Esophagus squamous epithelium (tissue), 5 donors: ENCODE data around the gene KRTAP10-10. TPM values are rescaled to one million over a fixed set of nuclear protein-coding genes. Genes with fewer than 3 reads are reported as not detected.
"Not testable (repeated sequence)": the region's sequence is repeated elsewhere in the genome, so short reads cannot be mapped to it uniquely, and the experiment has no call there.

ENCODE experiments used
- DNase-seq: peaks from one replicate; lab custom pipeline; 2025; lab: John Stamatoyannopoulos, UW
- H3K27ac ChIP-seq, 4 donors: fragments of 200-600 bp; sonication (generic); one replicate each; pipeline ENCODE4 v1.5.1; 2016 to 2019; ENCODE audit warnings: mild to moderate bottlenecking in 1 of 4
- H3K27me3 ChIP-seq, 4 donors: fragments of 200-600 bp; sonication (generic); 1 replicate in 3 of 4; 2 replicates in 1 of 4; pipeline versions ENCODE4 v1.5.1 to v1.6.0; 2017 to 2021; ENCODE audit warnings: antibody characterized with exemption in 1 of 4
- H3K36me3 ChIP-seq, 3 donors: fragments of 200-600 bp; sonication (generic); one replicate each; pipeline ENCODE4 v1.5.1; 2016 to 2019
- H3K4me1 ChIP-seq, 3 donors: fragments of 200-600 bp; sonication (generic); one replicate each; pipeline ENCODE4 v1.5.1; 2017 to 2019
- H3K4me3 ChIP-seq, 4 donors: fragments of 200-600 bp; sonication (generic); 1 replicate in 3 of 4; 2 replicates in 1 of 4; pipeline ENCODE4 v1.5.1; 2016 to 2019; ENCODE audit warnings: mild to moderate bottlenecking in 2 of 4, moderate library complexity in 1 of 4
- H3K9me3 ChIP-seq, 3 donors: fragments of 200-600 bp; sonication (generic); one replicate each; pipeline ENCODE4 v1.5.1; 2016 to 2019
- POLR2A ChIP-seq, 4 donors: fragments of 450-650 bp; IDR thresholded peaks; one replicate each; pipeline ENCODE4 v1.6.1; 2017; ENCODE audit warnings: antibody characterized with exemption in 4 of 4, mild to moderate bottlenecking in 4 of 4, moderate library complexity in 3 of 4
- WGBS, 2 donors: methylation state at CpG; one replicate each; pipeline ENCODE4 v1.1.5; 2018; 5-methylcytosine and 5-hydroxymethylcytosine counted together
- intact Hi-C: fragments of 100-400 bp; cut with DNase I; formaldehyde crosslinking; loops from one replicate; pipeline ENCODE4 v1.15.0; 2022
- total RNA-seq, 4 donors: library from RNA; depleted of rRNA; stranded (reverse); fragments of >200 nt; gene quantifications; one replicate each; pipeline ENCODE4 v1.1.0, GENCODE V29; 2016
- TF ChIP-seq, protein P1 (sequence below), 6 experiments: fragments of 450-650 bp in 4 of 6; fragments of 200-600 bp in 2 of 6; sonication (generic) in 2 of 6; IDR thresholded peaks; one replicate each; pipeline ENCODE4 v1.5.1; 2016 to 2019; ENCODE audit warnings: antibody characterized with exemption in 6 of 6, mild to moderate bottlenecking in 4 of 6, moderate library complexity in 4 of 6
- donor health status: DM: yes; HTN: yes; CAD: no.

KRTAP10-10 gene
- total RNA-seq, 4 donors from 2014 or later, result not detected

DNA sequence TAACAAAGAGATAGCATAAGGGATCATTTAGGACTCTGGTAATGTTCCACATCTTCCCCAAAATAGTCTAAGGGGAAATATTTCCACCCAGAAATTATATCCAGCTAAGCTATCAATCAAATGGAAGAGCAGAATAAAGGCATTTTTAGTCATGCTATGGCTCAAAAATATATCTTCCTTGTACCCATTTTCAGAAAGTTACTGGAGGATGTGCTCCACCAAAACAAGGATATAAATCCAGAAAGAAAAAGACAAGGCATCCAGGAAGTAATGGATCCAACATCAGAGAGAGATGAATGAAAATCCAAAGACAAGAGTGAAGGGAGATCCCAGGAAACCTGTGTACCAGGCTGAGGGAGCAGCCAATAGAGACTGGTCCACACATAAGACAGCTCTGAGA, 28.0 kb upstream of the KRTAP10-10 start:
- Histone ChIP-seq H3K4me1 (no peaks in the 10 kb centered on the region), H3K27ac (no peak overlapping the region), H3K27me3 (peaks cover 0 to 47% (median 0%) of the 10 kb centered on the region in 4 donors), H3K36me3 (no peaks in the 10 kb centered on the region), H3K9me3 (peaks cover 0 to 21% (median 0%) of the 10 kb centered on the region in 3 donors), H3K4me3 (no peak overlapping the region)
- no peak for DNase-seq
- TF ChIP-seq, protein P1, sequence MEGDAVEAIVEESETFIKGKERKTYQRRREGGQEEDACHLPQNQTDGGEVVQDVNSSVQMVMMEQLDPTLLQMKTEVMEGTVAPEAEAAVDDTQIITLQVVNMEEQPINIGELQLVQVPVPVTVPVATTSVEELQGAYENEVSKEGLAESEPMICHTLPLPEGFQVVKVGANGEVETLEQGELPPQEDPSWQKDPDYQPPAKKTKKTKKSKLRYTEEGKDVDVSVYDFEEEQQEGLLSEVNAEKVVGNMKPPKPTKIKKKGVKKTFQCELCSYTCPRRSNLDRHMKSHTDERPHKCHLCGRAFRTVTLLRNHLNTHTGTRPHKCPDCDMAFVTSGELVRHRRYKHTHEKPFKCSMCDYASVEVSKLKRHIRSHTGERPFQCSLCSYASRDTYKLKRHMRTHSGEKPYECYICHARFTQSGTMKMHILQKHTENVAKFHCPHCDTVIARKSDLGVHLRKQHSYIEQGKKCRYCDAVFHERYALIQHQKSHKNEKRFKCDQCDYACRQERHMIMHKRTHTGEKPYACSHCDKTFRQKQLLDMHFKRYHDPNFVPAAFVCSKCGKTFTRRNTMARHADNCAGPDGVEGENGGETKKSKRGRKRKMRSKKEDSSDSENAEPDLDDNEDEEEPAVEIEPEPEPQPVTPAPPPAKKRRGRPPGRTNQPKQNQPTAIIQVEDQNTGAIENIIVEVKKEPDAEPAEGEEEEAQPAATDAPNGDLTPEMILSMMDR (IDR thresholded peaks at IDR 0.05), result no peak
- TF ChIP-seq POLR2A (IDR thresholded peaks at IDR 0.05), result no peak
- intact Hi-C loops, result no loop called here

DNA sequence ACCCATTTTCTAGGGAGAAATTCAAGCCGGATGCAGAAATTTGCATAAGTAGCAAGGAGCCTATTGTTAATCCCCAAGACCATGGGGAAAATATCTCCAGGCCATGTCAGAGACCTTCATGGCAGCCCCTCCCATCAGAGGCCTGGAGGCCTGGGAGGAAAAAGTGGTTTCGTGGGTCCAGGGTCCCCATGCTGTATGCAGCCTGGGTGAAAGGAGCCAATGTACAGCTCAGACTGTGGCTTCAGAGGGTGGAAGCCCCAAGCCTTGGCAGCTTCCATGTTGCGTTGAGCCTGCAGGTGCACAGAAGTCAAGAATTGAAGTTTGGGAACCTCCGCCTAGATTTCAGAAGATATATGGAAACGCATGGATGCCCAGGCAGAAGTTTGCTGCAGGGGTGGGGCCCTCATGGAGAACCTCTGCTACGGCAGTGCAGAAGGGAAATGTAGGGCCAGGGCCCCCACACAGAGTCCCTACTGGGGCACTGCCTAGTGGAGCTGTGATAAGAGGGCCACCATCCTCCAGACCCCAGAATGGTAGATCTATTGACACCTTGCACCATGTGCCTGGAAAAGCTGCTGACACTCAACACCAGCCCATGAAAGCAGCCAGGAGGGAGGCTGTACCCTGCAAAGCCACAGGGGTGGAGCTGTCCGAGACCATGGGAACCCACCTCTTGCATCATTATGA, 26.9 kb upstream of the KRTAP10-10 start:
- DNase-seq, intact Hi-C loops: not testable (repeated sequence)
- H3K27me3 ChIP-seq, result peaks cover 0 to 51% (median 0%) of the 10 kb centered on the region in 4 donors

GRCh38 chr21:44611551-44611950, 25.6 kb upstream of the KRTAP10-10 start:
- Histone ChIP-seq H3K27ac (no peak overlapping the region), H3K27me3 (peaks cover 0 to 57% (median 0%) of the 10 kb centered on the region in 4 donors), H3K9me3 (peaks cover 0 to 21% (median 0%) of the 10 kb centered on the region in 3 donors), H3K4me3 (no peak overlapping the region), H3K4me1 (no peaks in the 10 kb centered on the region), H3K36me3 (no peaks in the 10 kb centered on the region)
- 65 to 72% methylated on average over 2 to 3 of the region's 4 CpGs for WGBS, 2 donors
- intact Hi-C loops, result no loop called here
- no peak for DNase-seq
- no peak for TF ChIP-seq POLR2A (IDR thresholded peaks at IDR 0.05)
- TF ChIP-seq, protein P1 (IDR thresholded peaks at IDR 0.05), result no peak

More for the DNA sequence above, 26.9 kb upstream of the KRTAP10-10 start:
- H3K4me3 ChIP-seq, H3K4me1 ChIP-seq, H3K36me3 ChIP-seq, H3K27ac ChIP-seq: not testable (repeated sequence)
- WGBS, 2 donors, result 83 to 94% methylated on average over 3 to 5 of the region's 7 CpGs
- peaks cover 0 to 21% (median 0%) of the 10 kb centered on the region in 3 donors for H3K9me3 ChIP-seq

DNA sequence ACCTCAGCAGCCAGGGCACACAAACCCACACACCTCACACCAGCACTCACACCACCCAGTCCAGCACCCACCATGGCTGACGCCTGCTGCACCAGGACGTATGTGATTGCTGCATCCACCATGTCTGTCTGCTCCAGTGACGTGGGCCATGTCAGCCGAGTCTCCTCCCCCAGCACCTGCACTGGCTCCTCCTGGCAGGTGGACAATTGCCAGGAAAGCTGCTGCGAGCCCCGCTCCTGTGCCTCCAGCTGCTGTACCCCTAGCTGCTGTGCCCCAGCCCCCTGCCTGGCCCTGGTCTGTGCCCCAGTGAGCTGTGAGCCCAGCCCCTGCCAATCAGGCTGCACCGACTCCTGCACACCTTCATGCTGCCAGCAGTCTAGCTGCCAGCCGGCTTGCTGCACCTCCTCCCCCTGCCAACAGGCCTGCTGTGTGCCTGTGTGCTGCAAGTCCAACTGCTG, 25.1 kb upstream of the KRTAP10-10 start, which contains the start of gene KRTAP10-8:
TSS of gene KRTAP10-8 (plus strand) at position 51 of the 458 bp plus-strand sequence. CDS start at position 73, 22 bp downstream.
- Histone ChIP-seq H3K27ac (no peak within 1 kb of the TSS), H3K27me3 (peaks cover 0 to 58% (median 0%) of the 10 kb centered on the region in 4 donors), H3K36me3 (no peaks in the 10 kb centered on the region), H3K4me1 (no peaks in the 10 kb centered on the region), H3K9me3 (peaks cover 0 to 21% (median 0%) of the 10 kb centered on the region in 3 donors), H3K4me3 (no peak within 1 kb of the TSS)
- intact Hi-C loops, result no loop called here
- WGBS, 2 donors, result 80% methylated on average over 4 of the region's 8 CpGs; no CpG with 5 or more reads in 1 of the 2 donors
- DNase-seq, result no peak
- no peak for TF ChIP-seq POLR2A (IDR thresholded peaks at IDR 0.05)
- TF ChIP-seq, protein P1 (IDR thresholded peaks at IDR 0.05), result no peak

DNA sequence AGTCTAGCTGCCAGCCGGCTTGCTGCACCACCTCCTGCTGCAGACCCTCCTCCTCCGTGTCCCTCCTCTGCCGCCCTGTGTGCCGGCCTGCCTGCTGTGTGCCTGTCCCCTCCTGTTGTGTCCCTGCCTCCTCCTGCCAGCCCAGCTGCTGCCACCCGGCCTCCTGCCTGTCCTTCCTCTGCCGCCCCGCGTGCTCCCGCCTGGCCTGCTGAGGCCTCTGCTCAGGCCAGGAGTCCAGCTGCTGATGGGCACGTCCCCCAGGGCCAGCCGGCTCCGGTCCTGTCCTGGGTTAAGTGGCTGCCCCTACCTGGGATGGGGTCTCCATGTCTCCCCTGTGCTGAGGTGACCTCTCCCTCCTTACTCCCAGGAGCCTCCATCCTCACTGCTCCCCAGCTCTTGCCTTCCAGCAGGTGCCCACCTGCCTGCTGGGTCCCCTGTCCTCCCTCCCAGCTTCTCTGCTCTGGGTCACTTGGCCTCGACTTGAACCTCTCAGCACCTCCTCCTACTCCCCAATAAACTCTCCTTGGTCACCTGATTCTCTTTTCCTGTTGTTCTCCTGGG, 24.4 kb upstream of the KRTAP10-10 start:
- no peak for DNase-seq
- H3K27ac ChIP-seq, result no peak overlapping the region

More for the DNA sequence above, 24.4 kb upstream of the KRTAP10-10 start:
- H3K4me3 ChIP-seq, result no peak overlapping the region
- 15 to 91% methylated on average over 1 to 6 of the region's 13 CpGs for WGBS, 2 donors
- no peaks in the 10 kb centered on the region for H3K36me3 ChIP-seq
- peaks cover 0 to 21% (median 0%) of the 10 kb centered on the region in 3 donors for H3K9me3 ChIP-seq
- no peak for TF ChIP-seq POLR2A (IDR thresholded peaks at IDR 0.05)
- TF ChIP-seq, protein P1 (IDR thresholded peaks at IDR 0.05), result no peak
- intact Hi-C loops, result no loop called here
- H3K4me1 ChIP-seq, result no peaks in the 10 kb centered on the region
- peaks cover 0 to 60% (median 0%) of the 10 kb centered on the region in 4 donors for H3K27me3 ChIP-seq
